GM12872 (cell line): ENCODE data around the gene PSKH1.

Source experiments
- CTCF ChIP-seq: IDR thresholded peaks from 3 replicates; pipeline ENCODE4 v1.5.1; 2011; ENCODE audit warnings: low read depth, mild to moderate bottlenecking, low read length, moderate library complexity; ENCODE audit not compliant: insufficient read depth

Gene PSKH1

GRCh38 chr16:67977469-67978227, 84.6 kb downstream of the PSKH1 start:
- TF ChIP-seq CTCF: no peak
